Fibroblast of mammary gland (primary cell): Measurements from ENCODE around the gene ATF7IP2.
"Not testable (repeated sequence)": the region's sequence is repeated elsewhere in the genome, so short reads cannot be mapped to it uniquely, and the experiment has no call there.

Experiments used
- DNase-seq: peaks from one replicate; pipeline ENCODE4 v3.0.0-alpha.2; 2010; ENCODE audit warnings: low read depth
- H3K4me3 ChIP-seq: 2 replicates; pipeline ENCODE4 v1.5.1; 2011; ENCODE audit warnings: low read depth, mild to moderate bottlenecking, low read length, moderate library complexity; ENCODE audit not compliant: control insufficient read depth
- CTCF ChIP-seq: conservative IDR thresholded peaks from 2 replicates; pipeline ENCODE4 v1.5.1; 2011; ENCODE audit warnings: low read depth, low read length, inconsistent platforms; ENCODE audit not compliant: control insufficient read depth, insufficient read depth

Gene ATF7IP2

DNA sequence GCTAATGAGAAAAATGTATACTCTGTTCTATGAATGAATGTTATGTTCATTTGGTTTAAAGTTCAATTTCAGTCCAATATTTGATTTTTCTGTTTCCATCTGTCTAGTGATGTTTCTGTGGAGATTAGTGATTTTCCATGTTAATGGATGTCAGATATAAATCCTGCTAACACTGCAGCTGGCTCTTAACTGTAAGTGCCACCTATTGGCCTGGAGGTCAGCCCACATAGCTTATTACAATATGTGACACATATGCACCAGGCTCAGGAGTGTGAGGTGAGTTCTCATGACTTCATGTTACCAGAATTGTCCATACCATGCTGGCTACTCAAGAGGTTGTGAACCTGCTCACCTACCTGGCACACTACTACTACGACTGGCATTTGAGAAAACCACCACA, 17.1 kb downstream of the ATF7IP2 start:
- no peak for DNase-seq
- TF ChIP-seq CTCF: no peak
- no peak overlapping the region for H3K4me3 ChIP-seq

- no peak for TF ChIP-seq CTCF
- DNase-seq: no peak
- H3K4me3 ChIP-seq: no peak overlapping the region
Measured at GRCh38 chr16:10405386-10405939, 19.6 kb downstream of the ATF7IP2 start.

GRCh38 chr16:10408824-10409381, 23.0 kb downstream of the ATF7IP2 start:
- DNase-seq: peak; percentile 2
- TF ChIP-seq CTCF: no peak
- no peak overlapping the region for H3K4me3 ChIP-seq

DNA sequence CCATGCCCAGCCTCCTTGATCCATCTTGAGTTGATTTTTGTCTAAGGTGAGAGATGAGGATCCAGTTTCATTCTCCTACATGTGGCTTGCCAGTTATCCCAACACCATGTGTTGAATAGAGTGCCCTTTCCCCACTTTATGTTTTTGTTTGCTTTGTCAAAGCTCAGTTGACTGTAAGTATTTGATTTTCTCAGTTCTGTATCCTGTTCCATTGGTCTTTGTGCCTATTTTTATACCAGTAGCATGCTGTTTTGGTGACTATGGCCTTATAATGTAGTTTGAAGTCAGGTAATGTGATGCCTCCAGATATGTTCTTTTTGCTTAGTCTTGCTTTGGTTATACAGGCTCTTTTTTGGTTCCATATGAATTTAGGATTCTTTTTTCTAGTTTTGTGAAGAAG, 23.9 kb downstream of the ATF7IP2 start:
- not testable (repeated sequence) for DNase-seq, H3K4me3 ChIP-seq

DNA sequence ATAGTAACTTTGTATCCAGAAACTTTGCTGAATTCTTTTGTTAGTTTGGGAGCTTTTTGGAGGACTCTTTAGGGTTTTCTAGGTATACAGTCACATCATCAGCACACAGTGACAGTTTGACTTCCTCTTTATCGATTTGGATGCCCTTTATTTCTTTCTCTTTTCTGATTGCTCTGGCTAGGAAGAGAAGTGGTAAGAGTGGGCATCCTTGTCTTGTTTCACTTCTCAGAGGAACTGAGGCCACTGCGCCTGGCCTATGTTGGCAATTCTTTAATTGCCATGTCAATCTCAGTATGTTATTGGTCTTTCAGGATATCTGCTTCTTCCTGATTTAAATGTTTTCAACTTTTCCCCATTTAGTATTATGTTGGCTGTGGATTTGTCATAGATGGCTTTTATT, 24.6 kb downstream of the ATF7IP2 start:
- no peak for DNase-seq
- no peak overlapping the region for H3K4me3 ChIP-seq
- no peak for TF ChIP-seq CTCF

DNA sequence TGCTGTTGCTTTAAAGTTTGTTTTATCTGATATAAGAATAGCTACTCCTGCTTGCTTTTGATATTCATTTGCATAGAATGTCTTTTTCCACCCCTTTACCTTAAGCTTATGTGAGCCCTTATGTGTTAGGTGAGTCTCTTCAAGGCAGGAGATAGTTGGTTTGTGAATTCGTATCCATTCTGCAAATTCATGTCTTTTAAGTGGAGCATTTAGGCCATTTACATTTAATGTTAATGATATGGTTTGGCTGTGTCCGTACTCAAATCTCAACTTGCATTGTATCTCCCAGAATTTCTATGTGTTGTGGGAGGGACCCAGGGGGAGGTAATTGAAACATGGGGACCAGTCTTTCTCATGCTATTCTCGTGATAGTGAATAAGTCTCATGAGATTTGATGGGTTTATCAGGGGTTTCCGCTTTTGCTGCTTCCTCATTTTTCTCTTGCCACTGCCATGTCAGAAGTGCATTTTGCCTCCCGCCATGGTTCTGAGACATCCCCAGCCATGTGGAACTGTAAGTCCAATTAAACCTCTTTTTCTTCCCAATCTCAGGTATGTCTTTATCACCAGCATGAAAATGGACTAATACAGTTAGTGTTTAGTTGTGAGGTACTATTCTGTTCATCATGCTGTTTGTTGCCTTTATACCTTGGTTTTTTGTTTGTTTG, 27.2 kb downstream of the ATF7IP2 start:
- DNase-seq: no peak
- TF ChIP-seq CTCF: no peak
- H3K4me3 ChIP-seq: no peak overlapping the region

GRCh38 chr16:10418204-10418603, 32.3 kb downstream of the ATF7IP2 start:
- H3K4me3 ChIP-seq, DNase-seq: not testable (repeated sequence)

DNA sequence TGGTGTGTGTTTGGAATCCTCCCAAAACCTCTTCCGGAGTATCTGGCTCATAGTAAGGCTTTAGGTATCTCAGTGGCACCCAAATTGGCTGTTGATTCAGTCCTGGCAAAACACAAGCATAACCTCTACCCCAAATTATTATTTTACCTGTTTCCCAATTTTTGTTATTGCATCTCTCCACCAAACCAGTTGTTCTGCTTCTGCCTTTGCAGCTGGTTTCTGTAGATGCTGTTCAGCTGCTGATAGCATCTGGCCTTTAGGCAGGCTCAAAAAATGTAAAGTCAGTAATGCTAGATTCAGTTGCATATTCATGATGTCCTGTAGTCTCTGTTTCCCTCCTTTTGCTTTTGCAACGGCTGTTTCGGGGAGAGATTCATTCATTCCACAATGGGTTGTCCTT, 33.8 kb downstream of the ATF7IP2 start:
- TF ChIP-seq CTCF: no peak
- no peak overlapping the region for H3K4me3 ChIP-seq
- DNase-seq: no peak
